ENCODE results near the gene ID2.
A peak's percentile ranks its signal among the peaks of the same experiment; 100 is the strongest.

The ID2 gene

DNA sequence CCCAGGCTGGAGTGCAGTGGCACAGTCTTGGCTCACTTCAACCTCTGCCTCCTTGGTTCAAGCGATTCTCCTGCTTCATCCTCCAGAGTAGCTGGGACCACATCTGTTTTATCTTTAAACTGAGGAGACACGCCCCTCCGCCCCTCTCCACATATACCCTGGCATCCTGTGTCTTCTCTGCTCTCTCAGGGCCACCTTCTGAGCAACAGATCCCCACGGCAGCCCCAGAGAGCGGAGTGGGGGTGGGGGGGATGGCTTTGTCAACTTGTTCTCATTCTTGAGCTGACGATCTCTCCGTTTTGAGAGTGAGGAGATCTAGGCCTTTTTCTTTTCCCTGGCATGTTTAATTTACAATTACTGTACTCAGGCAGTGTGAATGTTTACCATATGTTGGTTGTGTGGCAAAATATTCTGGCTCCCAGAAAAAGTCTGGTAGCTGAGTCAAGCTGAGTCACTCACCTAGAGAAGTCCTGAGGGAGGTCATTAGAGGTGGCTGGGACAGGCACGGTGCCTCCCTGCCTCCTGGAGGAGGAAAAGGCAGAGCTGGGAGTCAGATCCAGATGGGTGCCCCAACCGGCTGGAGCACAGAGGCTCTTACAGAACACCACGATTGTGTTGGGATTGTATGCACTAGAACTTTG lies 19.5 kb upstream of the ID2 start:
- DNase-seq: no peak
- in situ Hi-C loops (cut with MboI; ENCODE audit: low pct_unique_long_range_greater_than_20kb, low sequenced_read_pairs): no loop called here

DNA sequence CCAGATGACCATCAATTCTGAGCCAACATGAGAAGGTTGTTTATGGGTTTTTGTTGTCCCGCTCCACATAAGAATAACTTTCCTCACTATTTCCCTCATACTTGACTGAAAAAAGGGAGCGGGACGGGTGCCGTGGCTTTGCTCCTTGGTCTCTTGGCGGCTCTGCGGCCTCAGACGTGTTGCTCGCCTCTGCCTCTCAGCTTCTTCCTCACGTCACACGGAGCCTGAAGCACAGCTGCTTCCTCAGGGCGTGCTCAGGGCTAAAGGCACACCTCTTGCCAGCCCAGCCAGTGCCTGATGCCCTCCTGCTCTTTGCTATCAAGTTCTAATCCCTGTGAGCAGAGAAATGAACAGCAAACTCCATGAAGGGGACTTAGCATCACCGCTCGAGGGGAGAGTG lies 17.9 kb upstream of the ID2 start:
- in situ Hi-C loops (cut with MboI; ENCODE audit: low pct_unique_long_range_greater_than_20kb, low sequenced_read_pairs): no loop called here
- DNase-seq: no peak

DNA sequence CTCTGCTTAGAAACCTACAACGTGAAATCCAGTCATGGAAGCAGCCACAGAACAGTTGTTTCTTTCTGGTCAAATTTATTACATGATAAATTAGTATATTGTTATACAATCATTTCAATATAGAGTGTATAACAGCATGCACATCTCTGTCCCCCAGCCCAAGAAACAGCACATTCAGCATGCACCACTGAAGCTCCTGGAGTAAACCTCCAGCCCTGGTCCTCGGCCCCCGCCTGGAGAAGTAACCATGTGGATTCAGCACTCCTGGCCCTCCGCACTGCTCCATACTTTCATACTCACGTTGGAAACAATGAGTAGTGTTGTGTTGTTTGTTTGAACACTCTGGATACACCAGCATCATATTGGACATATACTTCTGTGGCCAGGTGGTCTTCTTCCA lies 15.3 kb upstream of the ID2 start:
- in situ Hi-C loops (cut with MboI; ENCODE audit: low pct_unique_long_range_greater_than_20kb, low sequenced_read_pairs): no loop called here
- no peak for DNase-seq

DNA sequence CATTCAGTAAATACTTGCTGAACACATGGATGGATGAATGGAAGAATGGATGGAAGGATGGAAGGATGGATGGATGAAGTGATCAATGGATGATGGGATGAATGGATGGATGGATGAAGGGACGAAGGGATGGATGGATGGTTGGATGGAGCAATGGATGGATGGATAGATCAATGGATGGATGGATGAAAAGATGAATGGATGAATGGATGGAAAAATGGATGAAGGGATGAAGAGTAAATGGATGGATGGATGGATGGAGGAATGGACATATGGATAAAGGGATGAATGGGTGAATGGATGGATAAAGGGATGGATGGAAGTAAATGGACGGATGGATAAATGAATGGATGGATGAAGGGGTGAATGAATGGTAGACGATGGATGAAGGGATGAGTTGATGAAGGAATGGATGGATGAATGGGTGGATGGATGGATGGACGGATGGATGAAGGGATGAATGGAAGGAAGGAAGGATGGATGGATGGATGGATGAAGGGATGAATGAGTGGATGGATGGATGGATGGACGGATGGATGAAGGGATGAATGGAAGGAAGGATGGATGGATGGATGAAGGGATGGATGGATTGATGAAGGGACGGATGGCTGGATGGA lies 13.9 kb upstream of the ID2 start:
- in situ Hi-C loops (cut with MboI; ENCODE audit: low pct_unique_long_range_greater_than_20kb, low sequenced_read_pairs): no loop called here
- DNase-seq: no peak

DNA sequence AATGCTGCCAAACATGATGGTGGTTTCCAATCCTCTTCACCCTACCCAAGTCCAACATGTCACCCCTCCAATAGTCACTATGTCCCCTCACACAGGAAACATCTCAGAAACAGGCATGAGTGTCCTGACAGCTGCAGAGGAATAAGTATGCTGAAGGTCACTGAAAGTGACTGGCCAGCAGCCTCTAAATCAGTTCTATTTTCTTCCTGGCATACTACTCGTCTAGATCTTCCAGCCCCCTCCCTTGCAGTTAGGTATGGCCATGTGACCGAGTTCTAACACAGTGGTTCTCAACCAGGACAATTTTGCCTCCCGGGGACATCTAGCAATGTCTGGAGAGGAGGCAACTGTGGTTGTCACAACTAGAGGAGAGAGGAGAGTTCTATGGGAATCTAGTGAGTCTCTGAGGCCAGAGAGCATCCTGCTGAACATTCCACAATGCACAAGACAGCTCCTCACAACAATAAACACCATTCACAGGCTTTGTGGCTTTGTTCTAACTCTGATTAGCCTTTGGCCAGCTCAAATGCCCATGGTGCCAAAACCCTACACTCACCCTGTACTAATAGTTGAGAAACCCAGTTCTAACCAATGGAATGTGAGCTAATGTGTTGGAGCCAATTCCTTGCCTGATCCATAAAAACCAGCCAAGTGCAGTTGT lies 12.6 kb upstream of the ID2 start:
- no peak for DNase-seq
- in situ Hi-C loops (cut with MboI; ENCODE audit: low pct_unique_long_range_greater_than_20kb, low sequenced_read_pairs): no loop called here

GRCh38 chr2:8670580-8670979 lies 11.3 kb upstream of the ID2 start:
- DNase-seq: no peak
- in situ Hi-C loops (cut with MboI; ENCODE audit: low pct_unique_long_range_greater_than_20kb, low sequenced_read_pairs): no loop called here

DNA sequence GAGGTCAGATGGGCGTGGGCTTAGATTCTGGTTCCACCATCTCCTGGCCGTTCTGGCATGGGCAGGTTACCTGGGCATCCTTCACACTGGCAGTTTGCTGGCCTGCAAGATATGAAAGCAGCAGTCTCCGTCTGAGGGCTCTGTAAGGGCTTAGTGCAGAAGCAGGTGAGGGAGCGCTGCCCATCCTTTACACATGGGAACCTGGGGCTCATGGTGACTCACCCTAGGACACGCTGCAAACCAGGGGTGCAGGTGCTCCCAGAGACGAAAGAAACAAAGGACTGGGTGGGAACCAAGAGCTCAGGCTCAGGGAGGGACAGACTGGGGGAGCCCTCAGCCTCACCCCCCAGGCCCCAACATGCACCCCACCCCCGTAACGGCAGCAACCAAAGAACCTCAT lies 10.7 kb upstream of the ID2 start:
- DNase-seq: no peak
- in situ Hi-C loops (cut with MboI; ENCODE audit: low pct_unique_long_range_greater_than_20kb, low sequenced_read_pairs): no loop called here

DNA sequence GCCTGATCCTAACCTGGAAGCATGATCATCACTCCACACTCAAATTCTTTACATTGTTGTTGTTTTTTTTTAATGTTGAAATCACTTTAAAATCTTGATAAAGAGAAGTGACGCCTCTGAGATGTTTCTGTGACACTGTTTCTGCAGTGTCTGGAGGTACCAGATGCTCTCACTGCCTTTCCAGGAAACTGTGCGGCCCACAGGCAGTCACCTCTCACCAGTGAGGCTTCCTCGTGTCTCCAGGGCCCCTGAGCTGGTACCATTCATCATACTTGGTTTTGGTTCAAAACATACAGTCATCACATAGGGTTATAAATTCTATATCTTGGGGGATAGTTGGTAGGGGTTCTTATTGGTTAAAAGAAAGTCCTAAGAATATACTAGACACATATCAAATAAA lies 10.1 kb upstream of the ID2 start:
- in situ Hi-C loops (cut with MboI; ENCODE audit: low pct_unique_long_range_greater_than_20kb, low sequenced_read_pairs): no loop called here
- no peak for DNase-seq

GRCh38 chr2:8672940-8673339 lies 8.9 kb upstream of the ID2 start:
- DNase-seq: no peak
- in situ Hi-C loops (cut with MboI; ENCODE audit: low pct_unique_long_range_greater_than_20kb, low sequenced_read_pairs): no loop called here

DNA sequence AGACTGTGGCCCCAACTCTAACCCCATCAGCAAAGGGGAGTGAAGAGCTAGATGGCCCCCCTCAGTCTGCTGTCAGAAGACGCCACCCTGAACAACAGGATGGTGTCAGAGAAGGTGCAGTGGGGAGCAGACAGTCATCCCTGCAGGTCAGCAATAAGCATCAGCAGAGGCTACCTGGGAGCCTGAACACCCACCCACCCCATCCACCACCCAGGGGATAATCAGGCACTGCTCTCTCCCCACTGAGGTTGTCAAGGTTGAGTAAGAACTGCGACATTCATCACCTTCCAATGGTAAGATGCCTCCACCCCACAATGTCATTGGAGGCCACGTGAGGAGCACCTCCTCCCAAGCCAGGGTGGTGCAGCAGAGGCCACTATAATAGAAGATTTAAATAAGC lies 8.5 kb upstream of the ID2 start:
- in situ Hi-C loops (cut with MboI; ENCODE audit: low pct_unique_long_range_greater_than_20kb, low sequenced_read_pairs): no loop called here
- DNase-seq: no peak

DNA sequence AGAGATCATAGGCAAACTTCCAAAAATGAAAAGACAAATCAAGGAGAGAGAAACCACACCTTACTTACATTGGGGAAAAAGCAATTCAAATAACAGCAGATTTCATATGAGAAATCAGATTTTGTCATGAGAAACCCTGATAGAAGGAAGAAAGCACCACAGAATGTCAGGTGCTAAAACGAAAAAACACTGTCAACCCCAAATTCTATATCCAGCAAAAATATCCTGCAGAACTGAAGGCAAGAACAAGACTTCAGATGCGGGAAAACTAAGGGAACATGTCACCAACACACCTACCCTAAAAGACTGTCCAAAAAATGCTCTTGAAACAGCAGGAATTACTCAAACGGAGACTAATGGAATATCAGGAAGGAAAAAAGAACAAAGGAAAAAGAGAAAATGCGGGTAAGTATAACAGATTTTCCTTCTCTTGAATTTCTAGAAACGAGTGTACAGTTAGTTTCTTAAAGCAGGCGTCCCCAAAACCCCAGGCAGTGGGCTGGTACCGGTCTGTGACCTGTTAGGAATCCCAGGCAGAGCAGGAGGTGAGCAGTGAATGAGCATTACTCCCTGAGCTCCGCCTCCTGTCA lies 7.3 kb upstream of the ID2 start:
- no peak for DNase-seq
- in situ Hi-C loops (cut with MboI; ENCODE audit: low pct_unique_long_range_greater_than_20kb, low sequenced_read_pairs): no loop called here

- in situ Hi-C loops (cut with MboI; ENCODE audit: low pct_unique_long_range_greater_than_20kb, low sequenced_read_pairs): no loop called here
- no peak for DNase-seq
Measured at GRCh38 chr2:8675543-8675942, 6.3 kb upstream of the ID2 start.

DNA sequence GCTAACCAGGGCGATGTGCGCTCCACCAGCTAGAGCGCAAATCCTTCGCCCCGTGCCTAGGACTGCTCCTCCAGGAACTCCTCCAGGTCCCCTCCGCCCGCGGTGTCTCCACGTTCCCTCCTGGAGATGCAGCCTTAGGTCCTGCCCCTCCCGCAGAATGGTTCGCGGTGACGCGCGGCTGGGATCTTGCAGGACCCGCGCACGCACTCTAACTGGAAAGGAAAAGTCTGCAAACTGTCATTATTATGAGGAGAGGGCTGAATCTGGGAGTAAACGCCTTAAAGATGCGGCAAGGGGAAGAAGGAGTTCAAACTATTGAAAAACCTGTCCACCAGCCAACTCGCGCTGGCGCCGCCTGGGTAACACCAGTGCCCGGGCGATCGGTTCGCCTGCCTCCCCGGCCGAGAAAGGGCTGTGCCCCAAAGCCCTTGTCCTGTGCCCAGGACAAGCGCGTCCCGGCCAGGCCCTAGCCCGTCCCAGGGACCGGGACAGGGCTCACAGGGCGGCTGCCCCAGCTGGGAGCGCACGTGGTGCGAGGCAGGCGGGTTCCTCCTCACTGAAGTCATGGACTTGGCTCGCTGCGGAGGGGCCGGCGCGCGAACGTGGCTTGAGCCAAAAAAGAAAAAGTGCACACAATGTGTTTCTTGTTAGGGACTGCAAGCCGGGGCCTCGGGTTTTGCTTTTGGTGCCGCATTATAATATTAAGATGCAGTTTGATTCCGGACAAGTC lies 5.5 kb upstream of the ID2 start:
- no peak for DNase-seq
- in situ Hi-C loops (cut with MboI; ENCODE audit: low pct_unique_long_range_greater_than_20kb, low sequenced_read_pairs): no loop called here

- no peak for DNase-seq
- in situ Hi-C loops (cut with MboI; ENCODE audit: low pct_unique_long_range_greater_than_20kb, low sequenced_read_pairs): no loop called here
Measured at GRCh38 chr2:8676921-8677645, 4.8 kb upstream of the ID2 start.

DNA sequence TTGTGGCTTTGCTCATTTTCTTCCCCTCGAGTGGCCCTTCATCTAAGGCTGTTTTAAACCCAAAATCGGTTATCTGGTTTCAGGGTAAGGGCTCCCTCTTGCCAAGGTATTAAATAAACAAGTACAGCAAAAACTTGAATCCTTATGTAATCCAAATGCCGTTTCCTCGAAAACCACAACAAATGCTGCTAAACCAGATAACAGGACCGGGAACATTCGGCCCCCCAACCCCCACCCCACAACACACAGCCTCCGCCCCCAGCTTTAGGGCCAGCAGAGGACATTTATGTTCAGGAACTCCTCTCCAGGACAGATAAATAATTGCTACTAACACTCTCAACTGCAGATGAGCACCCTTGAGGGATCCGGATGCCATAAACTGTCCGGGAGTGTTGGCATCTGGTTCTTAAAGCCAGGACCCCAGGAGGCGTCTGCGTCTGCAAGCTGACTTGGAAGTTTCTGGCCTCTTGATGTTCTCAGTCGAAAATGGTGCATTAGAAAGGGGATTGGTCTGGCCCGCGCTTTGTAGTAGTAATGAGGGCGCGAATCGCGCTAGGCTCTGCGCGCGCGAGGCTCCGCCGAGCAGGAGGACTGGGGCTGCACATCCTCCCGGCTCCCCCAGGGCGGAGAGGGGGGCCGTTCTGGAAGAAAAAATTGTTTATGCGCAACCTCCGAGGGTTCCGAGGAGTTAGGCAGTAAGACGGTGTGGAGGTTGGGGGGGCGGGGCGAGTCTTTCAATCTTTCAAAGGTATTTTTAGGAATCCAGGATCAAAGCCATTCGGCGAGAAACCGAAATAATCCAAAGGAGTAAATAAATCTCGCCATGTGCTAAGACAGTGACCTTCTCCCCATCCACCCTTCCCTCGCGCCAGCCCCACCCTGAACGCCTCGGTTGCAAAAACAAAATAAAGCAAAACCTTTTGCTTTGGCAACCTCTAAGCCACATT lies 3.9 kb upstream of the ID2 start:
- in situ Hi-C loops (cut with MboI; ENCODE audit: low pct_unique_long_range_greater_than_20kb, low sequenced_read_pairs): no loop called here
- DNase-seq: peak; percentile 63

DNA sequence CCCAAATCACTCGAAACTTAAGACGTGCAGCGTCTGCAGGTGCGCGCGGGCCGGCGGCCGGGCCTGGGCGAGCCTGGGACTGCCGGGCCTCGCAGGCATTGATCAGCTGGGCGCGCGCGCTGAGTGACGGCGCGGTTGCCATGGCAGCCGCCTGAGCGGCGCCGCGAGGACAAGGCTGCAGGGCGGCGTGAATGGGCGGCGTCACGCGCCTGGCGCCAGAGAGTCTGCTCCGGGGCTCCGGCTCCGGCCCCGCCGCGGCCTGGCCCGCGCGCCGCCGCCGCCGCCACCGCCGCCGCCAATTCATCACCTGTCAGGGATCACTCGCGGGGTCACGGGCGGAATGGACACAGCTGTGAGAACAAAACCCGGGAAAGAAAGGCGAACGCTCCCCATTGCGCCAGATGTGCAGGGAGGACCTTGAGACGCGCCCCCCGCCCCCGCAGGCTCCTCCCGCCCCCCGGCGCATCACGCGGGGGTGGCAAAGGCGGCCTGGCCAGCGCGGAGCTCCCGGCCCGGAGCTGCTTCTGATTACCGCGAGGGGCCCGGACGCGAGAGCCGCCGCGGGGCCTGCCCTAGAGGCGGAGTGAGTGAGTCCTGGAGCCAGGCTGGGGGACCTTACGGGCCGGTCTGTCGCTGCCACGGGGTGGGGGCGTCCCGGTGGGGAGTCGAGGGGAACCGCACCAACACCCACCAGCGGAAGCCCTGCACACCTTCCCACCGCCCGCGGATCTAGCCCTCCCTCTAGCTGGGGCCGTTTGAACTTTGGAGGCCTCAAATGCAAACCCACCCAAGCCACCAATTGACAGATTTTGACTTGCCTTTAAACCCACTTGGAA lies 2.9 kb upstream of the ID2 start:
- peak; percentile 89 for DNase-seq
- in situ Hi-C loops (cut with MboI; ENCODE audit: low pct_unique_long_range_greater_than_20kb, low sequenced_read_pairs): no loop called here

GRCh38 chr2:8679567-8679826 lies 2.4 kb upstream of the ID2 start:
- in situ Hi-C loops (cut with MboI; ENCODE audit: low pct_unique_long_range_greater_than_20kb, low sequenced_read_pairs): no loop called here
- no peak for DNase-seq

Measured in KBM-7 (cell line).